SK-N-SH (cell line): ENCODE results near the gene RHBG. TPM values are rescaled to one million over a fixed set of nuclear protein-coding genes. Genes with fewer than 3 reads are reported as not detected.

Source experiments
- CTCF ChIA-PET: fragments of 300-600, 350-600 bp; formaldehyde crosslinking; extraction: SDS; loops from one replicate; lab custom pipeline; 2021; lab: Yijun Ruan, JAX
- POLR2A ChIA-PET: fragments of 350-600 bp; sonication (Branson Sonifier 250); formaldehyde crosslinking; extraction: SDS; loops from one replicate; lab custom pipeline; 2020; ENCODE audit warnings: antibody characterized with exemption, inconsistent platforms; lab: Yijun Ruan, JAX
- DNase-seq: peaks from one replicate; pipeline ENCODE4 v3.0.0; 2012
- H2AFZ ChIP-seq: fragments of 200-600 bp; sonication (generic); 2 replicates; pipeline ENCODE4 v1.8.1; 2016; ENCODE audit warnings: antibody characterized with exemption, mild to moderate bottlenecking, low read depth
- H3F3A ChIP-seq: fragments of 200-600 bp; sonication (generic); replicated peaks from 2 replicates; pipeline ENCODE3; 2016; ENCODE audit warnings: antibody characterized with exemption, mild to moderate bottlenecking; ENCODE audit not compliant: insufficient read depth
- H3K27ac ChIP-seq, 2 experiments: fragments of 200-500 bp in 1 of 2; fragments of 200-600 bp in 1 of 2; sonication (Bioruptor generic) in 1 of 2; sonication (generic), shearing (Covaris generic) in 1 of 2; 2 replicates each; pipeline versions ENCODE4 v1.5.1 to v1.6.1; 2014 to 2016; ENCODE audit warnings: low read depth in 2 of 2, inconsistent platforms in 1 of 2, low read length in 1 of 2, mild to moderate bottlenecking in 1 of 2, mixed read lengths in 1 of 2
- H3K27me3 ChIP-seq: fragments of 200-600 bp; sonication (generic), shearing (Covaris generic); 2 replicates; pipeline ENCODE4 v1.6.1; 2016; ENCODE audit warnings: mixed run types; ENCODE audit not compliant: insufficient read depth
- H3K36me3 ChIP-seq, 2 experiments: fragments of 200-500 bp in 1 of 2; fragments of 200-600 bp in 1 of 2; sonication (Bioruptor generic) in 1 of 2; sonication (generic) in 1 of 2; replicated peaks in 1 of 2; 2 replicates each; pipeline versions ENCODE3 to v1.5.1; 2014 to 2016; ENCODE audit warnings: low read length in 1 of 2, mild to moderate bottlenecking in 1 of 2; ENCODE audit not compliant: insufficient read depth in 2 of 2, control insufficient read depth in 1 of 2
- H3K4me1 ChIP-seq, 2 experiments: fragments of 200-500 bp in 1 of 2; fragments of 200-600 bp in 1 of 2; sonication (Bioruptor generic) in 1 of 2; sonication (generic), shearing (Covaris generic) in 1 of 2; 2 replicates each; pipeline versions ENCODE4 v1.5.1 to v1.6.1; 2014 to 2016; ENCODE audit warnings: low read depth in 1 of 2, low read length in 1 of 2, mixed run types in 1 of 2; ENCODE audit not compliant: insufficient read depth in 2 of 2, control insufficient read depth in 1 of 2
- H3K4me2 ChIP-seq: fragments of 200-600 bp; sonication (generic), shearing (Covaris generic); 2 replicates; pipeline ENCODE4 v1.6.1; 2017; ENCODE audit warnings: mixed run types
- H3K4me3 ChIP-seq, 2 experiments: fragments of 200-500 bp in 1 of 2; fragments of 200-600 bp in 1 of 2; sonication (Bioruptor generic) in 1 of 2; sonication (generic), shearing (Covaris generic) in 1 of 2; 2 replicates each; pipeline versions ENCODE4 v1.5.1 to v1.8.1; 2014 to 2016; ENCODE audit warnings: low read depth in 2 of 2, inconsistent platforms in 1 of 2, low read length in 1 of 2, mild to moderate bottlenecking in 1 of 2, mixed read lengths in 1 of 2, moderate library complexity in 1 of 2
- H3K79me2 ChIP-seq: fragments of 200-600 bp; sonication (generic); 2 replicates; pipeline ENCODE4 v1.8.1; 2017; ENCODE audit warnings: mild to moderate bottlenecking; ENCODE audit not compliant: insufficient read depth
- H3K9ac ChIP-seq: fragments of 200-600 bp; sonication (generic); 2 replicates; pipeline ENCODE4 v1.6.1; 2017; ENCODE audit warnings: mixed run types
- H3K9me2 ChIP-seq: fragments of 200-600 bp; sonication (generic); 2 replicates; pipeline ENCODE4 v1.6.1; 2017; ENCODE audit warnings: mixed run types
- H3K9me3 ChIP-seq: fragments of 200-600 bp; sonication (generic); 2 replicates; pipeline ENCODE4 v1.6.1; 2017; ENCODE audit warnings: mixed run types, mild to moderate bottlenecking, moderate library complexity
- H4K20me1 ChIP-seq: fragments of 200-600 bp; sonication (generic); 2 replicates; pipeline ENCODE4 v1.6.1; 2017; ENCODE audit warnings: mild to moderate bottlenecking, mixed run types; ENCODE audit not compliant: insufficient read depth
- CHD2 ChIP-seq: fragments of 150-350 bp; IDR thresholded peaks from 2 replicates; pipeline ENCODE4 v1.6.1; 2018; ENCODE audit warnings: low read length; ENCODE audit not compliant: partially characterized antibody
- EP300 ChIP-seq, 2 experiments: IDR thresholded peaks; 2 replicates each; pipeline versions ENCODE4 v1.4.0 to v1.6.1; 2012; ENCODE audit warnings: borderline replicate concordance in 1 of 2, low read depth in 1 of 2, low read length in 1 of 2
- GATA2 ChIP-seq: sonication (generic); formaldehyde crosslinking; IDR thresholded peaks from 2 replicates; pipeline ENCODE4 v1.5.0; 2020; ENCODE audit warnings: mild to moderate bottlenecking, missing genetic modification reagents
- MEF2A ChIP-seq: IDR thresholded peaks from 2 replicates; pipeline ENCODE4 v1.4.0; 2012; ENCODE audit warnings: low read depth, borderline replicate concordance
- MXI1 ChIP-seq: IDR thresholded peaks from 2 replicates; pipeline ENCODE4 v1.6.1; 2012; ENCODE audit warnings: mild to moderate bottlenecking, low read depth, low read length, improper control_type of control experiment
- RAD21 ChIP-seq: IDR thresholded peaks from 2 replicates; pipeline ENCODE4 v1.6.1; 2012; ENCODE audit warnings: mild to moderate bottlenecking, low read length
- SIN3A ChIP-seq: IDR thresholded peaks from 2 replicates; pipeline ENCODE4 v1.6.1; 2012; ENCODE audit warnings: low read depth, mild to moderate bottlenecking, low read length, moderate library complexity, borderline replicate concordance
- TAF1 ChIP-seq: IDR thresholded peaks from 2 replicates; pipeline ENCODE4 v1.6.1; 2012; ENCODE audit warnings: low read depth, mild to moderate bottlenecking, low read length, moderate library complexity, borderline replicate concordance
- TCF12 ChIP-seq: IDR thresholded peaks from 2 replicates; pipeline ENCODE4 v1.4.0; 2012
- WGBS: methylation state at CpG from one replicate; pipeline ENCODE4 v1.1.6; 2017; ENCODE audit warnings: low lambda C conversion rate; 5-methylcytosine and 5-hydroxymethylcytosine counted together
- polyA plus RNA-seq, 3 experiments: library from polyadenylated mRNA; depleted of rRNA; stranded (reverse); fragments of >200 nt; gene quantifications; 2 replicates each; pipeline ENCODE4 v1.2.3, GENCODE V29; 2012
- TF ChIP-seq, protein P1 (sequence below): fragments of 150-350 bp; IDR thresholded peaks from 2 replicates; pipeline ENCODE4 v1.6.1; 2016; ENCODE audit warnings: mild to moderate bottlenecking, low read depth, low read length
- TF ChIP-seq, protein P2 (sequence below): fragments of 200-600 bp; sonication (generic); IDR thresholded peaks from 2 replicates; pipeline ENCODE4 v1.6.1; 2017; ENCODE audit warnings: antibody characterized with exemption, mild to moderate bottlenecking, moderate library complexity
- TF ChIP-seq, protein P3 (sequence below): IDR thresholded peaks from 2 replicates; pipeline ENCODE4; 2012

The RHBG gene
- polyA plus RNA-seq, 1 of the 3 experiments (the other 2 are of a cell fraction), result 0.18 TPM

DNA sequence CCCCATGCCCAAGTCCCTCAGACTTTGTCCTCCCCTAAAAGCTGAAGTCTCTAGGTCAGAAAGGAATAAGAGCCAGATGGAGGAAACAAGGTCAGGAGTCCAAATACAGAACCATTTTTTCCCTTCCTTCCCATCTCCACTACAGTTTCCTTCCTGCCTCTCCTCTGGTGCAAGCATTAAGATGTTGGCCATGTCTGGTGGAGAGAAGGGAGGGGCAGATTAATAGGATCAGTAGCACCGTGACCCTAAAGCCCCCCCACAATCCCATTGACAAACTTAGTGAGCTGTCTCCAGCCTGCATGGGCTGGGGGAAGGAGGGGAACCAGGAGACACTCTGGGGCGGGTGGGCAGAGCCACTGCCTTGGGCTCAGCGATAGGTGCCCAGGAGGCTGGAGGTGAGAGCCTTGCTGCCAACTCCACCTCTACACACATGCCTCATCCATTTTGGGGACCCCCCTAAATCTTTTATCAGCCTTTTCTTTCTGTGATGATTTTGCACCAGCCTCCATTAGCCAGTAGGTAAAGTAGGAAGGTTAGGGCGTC is 59.8 kb downstream of the RHBG start:
- Histone ChIP-seq H3K27ac (no peak overlapping the region), H2AFZ (no peak overlapping the region), H3K4me3 (no peak overlapping the region), H3K79me2 (no peaks in the 10 kb centered on the region), H3K4me1 (no peaks in the 10 kb centered on the region; a peak in 1 of 4 replicates), H3K9me2 (no peaks in the 10 kb centered on the region), H3K9me3 (no peaks in the 10 kb centered on the region), H3K36me3 (no peaks in the 10 kb centered on the region), H3K9ac (no peak overlapping the region), H3K4me2 (no peak overlapping the region), H3K27me3 (peaks cover 69% of the 10 kb centered on the region), H3F3A (no peaks in the 10 kb centered on the region), H4K20me1 (no peaks in the 10 kb centered on the region)
- TF ChIP-seq MEF2A, result no peak
- TF ChIP-seq, protein P1, sequence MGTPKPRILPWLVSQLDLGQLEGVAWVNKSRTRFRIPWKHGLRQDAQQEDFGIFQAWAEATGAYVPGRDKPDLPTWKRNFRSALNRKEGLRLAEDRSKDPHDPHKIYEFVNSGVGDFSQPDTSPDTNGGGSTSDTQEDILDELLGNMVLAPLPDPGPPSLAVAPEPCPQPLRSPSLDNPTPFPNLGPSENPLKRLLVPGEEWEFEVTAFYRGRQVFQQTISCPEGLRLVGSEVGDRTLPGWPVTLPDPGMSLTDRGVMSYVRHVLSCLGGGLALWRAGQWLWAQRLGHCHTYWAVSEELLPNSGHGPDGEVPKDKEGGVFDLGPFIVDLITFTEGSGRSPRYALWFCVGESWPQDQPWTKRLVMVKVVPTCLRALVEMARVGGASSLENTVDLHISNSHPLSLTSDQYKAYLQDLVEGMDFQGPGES, result no peak
- TF ChIP-seq, protein P2, sequence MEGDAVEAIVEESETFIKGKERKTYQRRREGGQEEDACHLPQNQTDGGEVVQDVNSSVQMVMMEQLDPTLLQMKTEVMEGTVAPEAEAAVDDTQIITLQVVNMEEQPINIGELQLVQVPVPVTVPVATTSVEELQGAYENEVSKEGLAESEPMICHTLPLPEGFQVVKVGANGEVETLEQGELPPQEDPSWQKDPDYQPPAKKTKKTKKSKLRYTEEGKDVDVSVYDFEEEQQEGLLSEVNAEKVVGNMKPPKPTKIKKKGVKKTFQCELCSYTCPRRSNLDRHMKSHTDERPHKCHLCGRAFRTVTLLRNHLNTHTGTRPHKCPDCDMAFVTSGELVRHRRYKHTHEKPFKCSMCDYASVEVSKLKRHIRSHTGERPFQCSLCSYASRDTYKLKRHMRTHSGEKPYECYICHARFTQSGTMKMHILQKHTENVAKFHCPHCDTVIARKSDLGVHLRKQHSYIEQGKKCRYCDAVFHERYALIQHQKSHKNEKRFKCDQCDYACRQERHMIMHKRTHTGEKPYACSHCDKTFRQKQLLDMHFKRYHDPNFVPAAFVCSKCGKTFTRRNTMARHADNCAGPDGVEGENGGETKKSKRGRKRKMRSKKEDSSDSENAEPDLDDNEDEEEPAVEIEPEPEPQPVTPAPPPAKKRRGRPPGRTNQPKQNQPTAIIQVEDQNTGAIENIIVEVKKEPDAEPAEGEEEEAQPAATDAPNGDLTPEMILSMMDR, result no peak
- no peak for TF ChIP-seq TCF12
- TF ChIP-seq MXI1, result no peak
- TF ChIP-seq TAF1, result no peak
- no peak for TF ChIP-seq EP300 (IDR thresholded peaks at IDR 0.05; ENCODE audit: borderline replicate concordance in 1 of 2, low read depth in 1 of 2, low read length in 1 of 2)
- no peak for TF ChIP-seq GATA2 (CRISPR knock-in tag)
- no peak for TF ChIP-seq CHD2
- TF ChIP-seq RAD21, result no peak
- no peak for TF ChIP-seq SIN3A
- TF ChIP-seq, protein P3, sequence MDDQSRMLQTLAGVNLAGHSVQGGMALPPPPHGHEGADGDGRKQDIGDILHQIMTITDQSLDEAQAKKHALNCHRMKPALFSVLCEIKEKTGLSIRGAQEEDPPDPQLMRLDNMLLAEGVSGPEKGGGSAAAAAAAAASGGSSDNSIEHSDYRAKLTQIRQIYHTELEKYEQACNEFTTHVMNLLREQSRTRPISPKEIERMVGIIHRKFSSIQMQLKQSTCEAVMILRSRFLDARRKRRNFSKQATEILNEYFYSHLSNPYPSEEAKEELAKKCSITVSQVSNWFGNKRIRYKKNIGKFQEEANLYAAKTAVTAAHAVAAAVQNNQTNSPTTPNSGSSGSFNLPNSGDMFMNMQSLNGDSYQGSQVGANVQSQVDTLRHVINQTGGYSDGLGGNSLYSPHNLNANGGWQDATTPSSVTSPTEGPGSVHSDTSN, result no peak
- CTCF ChIA-PET, result interaction anchor here (0.8 to 29.5 kb wide), 6 partner anchors 9 to 198 kb away, joined by 3 to 412 read pairs (median 10); no protein-coding TSS in a partner anchor
- POLR2A ChIA-PET, result no interaction called here
- WGBS, result 60% methylated on average over 4 of the region's 4 CpGs
- no peak for DNase-seq
